HFFc6 (cell line): Measurements from ENCODE around the gene USO1. TPM values are rescaled to one million over a fixed set of nuclear protein-coding genes. Genes with fewer than 3 reads are reported as not detected.

Source experiments
- DNase-seq: peaks from one replicate; pipeline ENCODE4 v3.0.0-alpha.2; 2018
- H3K27ac Mint-ChIP-seq: 2 replicates; pipeline ENCODE4 v1.8.0; 2020; ENCODE audit warnings: mild to moderate bottlenecking, mixed read lengths
- H3K27me3 Mint-ChIP-seq: 2 replicates; pipeline ENCODE4 v1.8.0; 2021; ENCODE audit warnings: mild to moderate bottlenecking, moderate library complexity, mixed read lengths; ENCODE audit not compliant: insufficient read depth
- H3K36me3 Mint-ChIP-seq: 2 replicates; pipeline ENCODE4 v1.8.0; 2021; ENCODE audit warnings: low read depth, mixed read lengths
- H3K4me1 Mint-ChIP-seq: 2 replicates; pipeline ENCODE4 v1.8.0; 2020; ENCODE audit warnings: low read depth, mixed read lengths
- H3K4me3 Mint-ChIP-seq: 2 replicates; pipeline ENCODE4 v1.8.0; 2020; ENCODE audit warnings: mild to moderate bottlenecking, moderate library complexity, mixed read lengths
- H3K9me3 Mint-ChIP-seq: 2 replicates; pipeline ENCODE4 v1.8.0; 2020; ENCODE audit warnings: mild to moderate bottlenecking, mixed read lengths
- total RNA-seq, 6 experiments: library from RNA; stranded (reverse); fragmentation: NEBNext Ultra II Directional; extraction: Animal tissue kit (Norgen Biotek cat#: 25700); gene quantifications; 2 replicates in 1 of 6; 3 replicates in 5 of 6; pipeline ENCODE4 v1.2.3, GENCODE V29; 2021
- TF ChIP-seq, protein P1 (sequence below): fragments of 200-600 bp; sonication (generic); IDR thresholded peaks from 2 replicates; pipeline ENCODE4 v1.5.0; 2021; ENCODE audit warnings: antibody characterized with exemption, mild to moderate bottlenecking

Gene USO1
- total RNA-seq, 6 experiments from 2014 or later: 86.4 to 108 (median 95.1) TPM

DNA sequence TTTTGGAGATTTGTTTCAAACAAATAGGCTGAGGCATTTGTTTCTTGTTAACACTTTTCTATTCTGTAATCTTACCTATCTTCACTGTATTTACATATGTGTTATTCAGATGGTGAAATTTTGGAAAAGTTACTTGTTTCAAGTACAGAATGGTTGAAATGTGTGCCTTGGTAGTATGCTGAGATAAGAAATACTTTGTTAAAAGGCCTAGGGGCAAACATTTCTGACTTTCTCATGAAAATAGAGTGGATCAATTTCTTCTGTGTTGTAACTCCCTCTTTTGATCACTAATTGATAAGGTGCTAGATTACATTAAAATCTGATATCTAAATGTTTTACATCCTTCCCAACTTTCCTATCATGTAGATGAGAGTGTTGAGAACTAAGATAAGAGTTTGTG, 18.1 kb downstream of the USO1 start:
- Mint-ChIP-seq H3K4me1 (peaks cover 31% of the 10 kb centered on the region), H3K4me3 (no peak overlapping the region), H3K36me3 (peaks cover 6% of the 10 kb centered on the region), H3K9me3 (no peaks in the 10 kb centered on the region), H3K27me3 (no peaks in the 10 kb centered on the region), H3K27ac (no peak overlapping the region)
- TF ChIP-seq, protein P1, sequence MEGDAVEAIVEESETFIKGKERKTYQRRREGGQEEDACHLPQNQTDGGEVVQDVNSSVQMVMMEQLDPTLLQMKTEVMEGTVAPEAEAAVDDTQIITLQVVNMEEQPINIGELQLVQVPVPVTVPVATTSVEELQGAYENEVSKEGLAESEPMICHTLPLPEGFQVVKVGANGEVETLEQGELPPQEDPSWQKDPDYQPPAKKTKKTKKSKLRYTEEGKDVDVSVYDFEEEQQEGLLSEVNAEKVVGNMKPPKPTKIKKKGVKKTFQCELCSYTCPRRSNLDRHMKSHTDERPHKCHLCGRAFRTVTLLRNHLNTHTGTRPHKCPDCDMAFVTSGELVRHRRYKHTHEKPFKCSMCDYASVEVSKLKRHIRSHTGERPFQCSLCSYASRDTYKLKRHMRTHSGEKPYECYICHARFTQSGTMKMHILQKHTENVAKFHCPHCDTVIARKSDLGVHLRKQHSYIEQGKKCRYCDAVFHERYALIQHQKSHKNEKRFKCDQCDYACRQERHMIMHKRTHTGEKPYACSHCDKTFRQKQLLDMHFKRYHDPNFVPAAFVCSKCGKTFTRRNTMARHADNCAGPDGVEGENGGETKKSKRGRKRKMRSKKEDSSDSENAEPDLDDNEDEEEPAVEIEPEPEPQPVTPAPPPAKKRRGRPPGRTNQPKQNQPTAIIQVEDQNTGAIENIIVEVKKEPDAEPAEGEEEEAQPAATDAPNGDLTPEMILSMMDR: no peak
- no peak for DNase-seq

DNA sequence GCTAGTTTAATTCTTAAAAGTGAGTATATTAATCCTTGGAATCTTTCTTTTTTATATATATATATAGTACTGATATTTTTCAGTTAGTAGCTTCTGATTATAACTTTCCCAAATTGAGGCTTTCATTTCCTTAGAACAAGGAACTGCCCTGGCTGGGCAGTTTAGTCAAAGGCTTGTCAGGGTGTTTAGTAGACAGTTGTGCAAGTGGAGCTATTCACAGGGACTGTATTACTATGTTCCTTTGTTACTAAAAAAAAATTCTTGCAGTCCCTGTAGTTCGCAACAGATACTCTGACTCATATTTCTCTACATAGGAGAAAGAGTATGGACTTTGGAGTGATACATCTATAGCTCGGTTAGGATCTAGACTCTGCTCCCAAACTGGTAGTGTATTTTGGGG, 20.8 kb downstream of the USO1 start:
- Mint-ChIP-seq H3K27ac (peak overlapping the region; percentile 51), H3K27me3 (no peaks in the 10 kb centered on the region)
- peak; percentile 59 for DNase-seq

DNA sequence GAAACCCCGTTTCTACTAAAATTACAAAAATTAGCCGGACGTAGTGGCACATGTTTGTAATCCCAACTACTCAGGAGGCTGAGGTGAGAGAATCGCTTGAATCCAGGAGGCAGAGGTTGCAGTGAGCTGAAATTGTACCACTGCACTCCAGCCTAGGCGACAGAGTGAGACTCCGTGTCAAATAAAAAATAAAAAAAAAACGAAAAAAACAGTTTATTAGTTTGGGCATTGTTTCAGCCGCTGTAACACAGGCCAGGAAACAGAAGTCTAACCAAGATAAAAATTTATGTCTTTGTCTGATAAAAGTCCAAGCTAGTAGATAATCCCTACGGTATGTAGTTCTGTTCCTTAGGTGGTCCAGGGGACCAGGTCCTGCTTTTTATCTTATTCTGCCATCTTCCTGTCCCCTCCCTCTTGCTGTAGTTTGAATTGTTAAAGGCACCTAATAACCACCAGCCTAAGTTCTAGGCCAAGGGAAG, 21.4 kb downstream of the USO1 start:
- TF ChIP-seq, protein P1: no peak
- H3K27ac Mint-ChIP-seq: peak overlapping the region; percentile 51; the same call in 1 of the 2 replicates
- H3K36me3 Mint-ChIP-seq: peaks cover 5% of the 10 kb centered on the region
- no peaks in the 10 kb centered on the region for H3K27me3 Mint-ChIP-seq
- peaks cover 31% of the 10 kb centered on the region for H3K4me1 Mint-ChIP-seq
- no peaks in the 10 kb centered on the region for H3K9me3 Mint-ChIP-seq
- no peak overlapping the region for H3K4me3 Mint-ChIP-seq
- DNase-seq: no peak

More for the DNA sequence above, 20.8 kb downstream of the USO1 start:
- Mint-ChIP-seq H3K36me3 (peaks cover 5% of the 10 kb centered on the region), H3K4me3 (no peak overlapping the region), H3K4me1 (peaks cover 31% of the 10 kb centered on the region), H3K9me3 (no peaks in the 10 kb centered on the region)
- TF ChIP-seq, protein P1: no peak

DNA sequence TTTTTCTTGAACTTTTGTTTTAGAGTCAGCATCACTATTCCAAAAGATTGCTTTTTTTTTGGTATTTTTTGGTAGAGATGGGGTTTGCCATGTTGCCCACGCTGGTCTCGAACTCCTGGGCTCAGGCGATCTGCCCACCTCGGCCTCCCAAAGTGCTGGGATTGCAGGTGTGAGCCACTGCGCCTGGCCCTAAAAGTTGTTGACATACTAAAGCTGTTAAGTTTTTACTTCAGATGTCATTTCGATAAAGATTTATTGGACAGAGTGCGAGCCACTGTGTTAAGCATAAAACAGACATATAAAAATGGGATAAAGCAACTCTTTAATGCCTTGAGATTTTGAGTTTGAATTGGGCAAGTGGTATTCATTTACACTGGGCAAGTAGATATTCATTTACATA, 28.3 kb downstream of the USO1 start:
- H3K36me3 Mint-ChIP-seq: peaks cover 26% of the 10 kb centered on the region
- H3K4me3 Mint-ChIP-seq: no peak overlapping the region

DNA sequence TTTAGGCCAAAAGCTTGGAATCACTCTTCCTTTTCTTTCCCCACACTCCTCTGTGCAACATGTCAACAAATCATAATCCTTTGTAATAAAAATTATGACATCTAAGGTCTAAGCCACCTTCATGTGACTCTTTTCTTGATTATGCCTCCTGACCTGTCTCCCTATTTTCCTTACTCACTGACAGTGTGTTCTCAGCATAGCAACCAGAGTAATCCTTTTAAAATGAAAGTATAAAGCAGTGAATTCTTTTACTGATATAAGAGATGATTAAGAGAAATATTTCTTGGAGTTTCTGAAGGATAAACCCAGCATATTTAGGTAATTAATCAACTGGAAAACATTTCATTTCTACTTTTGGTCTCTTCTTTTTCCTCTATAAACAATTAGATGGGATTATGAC, 44.7 kb downstream of the USO1 start:
- H3K9me3 Mint-ChIP-seq: no peaks in the 10 kb centered on the region; the same call in 1 of the 2 replicates
- peaks cover 33% of the 10 kb centered on the region for H3K36me3 Mint-ChIP-seq
- H3K27me3 Mint-ChIP-seq: peaks cover 2% of the 10 kb centered on the region; the same call in 1 of the 2 replicates
- peak overlapping the region; percentile 94 for H3K27ac Mint-ChIP-seq
- DNase-seq: peak; percentile 55
- peak overlapping the region; percentile 61 for H3K4me3 Mint-ChIP-seq
- peaks cover 19% of the 10 kb centered on the region for H3K4me1 Mint-ChIP-seq
- TF ChIP-seq, protein P1: no peak

More for the DNA sequence above, 28.3 kb downstream of the USO1 start:
- Mint-ChIP-seq H3K9me3 (no peaks in the 10 kb centered on the region), H3K4me1 (no peaks in the 10 kb centered on the region), H3K27ac (no peak overlapping the region), H3K27me3 (no peaks in the 10 kb centered on the region)
- TF ChIP-seq, protein P1: no peak
- no peak for DNase-seq

DNA sequence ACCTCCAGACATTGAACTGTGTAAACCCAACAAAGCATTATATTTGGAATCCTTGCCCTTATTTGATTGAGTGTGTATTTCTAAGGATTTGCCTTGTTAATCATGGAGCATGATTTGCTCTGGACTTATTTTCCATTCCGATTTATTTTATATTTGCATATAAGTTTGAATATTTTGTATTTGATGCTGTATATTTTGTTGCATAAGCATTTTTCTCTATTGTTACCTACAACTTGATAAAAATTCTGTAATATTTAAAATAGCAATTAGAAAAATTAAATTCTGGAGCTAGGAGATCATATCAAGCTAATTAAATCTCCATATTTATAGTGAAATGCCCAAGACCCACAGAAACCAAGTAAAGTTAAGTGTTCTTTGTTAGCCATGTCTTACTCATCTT, 47.2 kb downstream of the USO1 start:
- Mint-ChIP-seq H3K27me3 (no peaks in the 10 kb centered on the region; the same call in none of the 2 replicates), H3K9me3 (no peaks in the 10 kb centered on the region; the same call in 1 of the 2 replicates), H3K4me1 (peaks cover 19% of the 10 kb centered on the region), H3K4me3 (no peak overlapping the region), H3K36me3 (peaks cover 56% of the 10 kb centered on the region), H3K27ac (no peak overlapping the region)
- TF ChIP-seq, protein P1: no peak
- DNase-seq: no peak
